B cell (primary cell): Measurements from ENCODE around the gene PTPRN2.

Experiments
- EZH2 ChIP-seq: IDR thresholded peaks from 2 replicates; pipeline ENCODE4 v1.6.1; 2012; ENCODE audit warnings: borderline replicate concordance, low read depth, mild to moderate bottlenecking, moderate library complexity, low read length; ENCODE audit not compliant: insufficient read depth, poor library complexity, severe bottlenecking
- TF ChIP-seq, protein P1 (sequence below): fragments of 200-600 bp; IDR thresholded peaks from one replicate; pipeline ENCODE4 v1.8.0; 2022; ENCODE audit warnings: antibody characterized with exemption, mild to moderate bottlenecking

DNA sequence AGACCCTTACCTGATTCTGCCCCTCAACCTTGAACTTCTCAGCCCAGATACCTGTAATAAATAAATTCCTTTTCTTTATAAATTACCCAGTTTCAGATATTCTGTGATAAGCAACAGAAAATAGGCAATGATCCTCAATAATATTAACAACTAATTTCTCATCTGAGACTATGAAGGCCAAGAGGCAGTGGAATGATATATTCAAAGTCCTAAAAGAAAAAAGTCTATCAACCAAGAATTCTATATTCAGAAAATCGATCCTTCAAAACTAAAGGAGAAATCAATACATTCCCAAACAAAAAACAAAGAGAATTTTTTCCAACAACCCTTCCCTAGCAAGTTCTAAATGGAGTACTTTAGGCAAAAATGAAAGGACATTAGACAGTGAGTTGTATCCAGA lies 279.6 kb downstream of the PTPRN2 start:
- TF ChIP-seq, protein P1, sequence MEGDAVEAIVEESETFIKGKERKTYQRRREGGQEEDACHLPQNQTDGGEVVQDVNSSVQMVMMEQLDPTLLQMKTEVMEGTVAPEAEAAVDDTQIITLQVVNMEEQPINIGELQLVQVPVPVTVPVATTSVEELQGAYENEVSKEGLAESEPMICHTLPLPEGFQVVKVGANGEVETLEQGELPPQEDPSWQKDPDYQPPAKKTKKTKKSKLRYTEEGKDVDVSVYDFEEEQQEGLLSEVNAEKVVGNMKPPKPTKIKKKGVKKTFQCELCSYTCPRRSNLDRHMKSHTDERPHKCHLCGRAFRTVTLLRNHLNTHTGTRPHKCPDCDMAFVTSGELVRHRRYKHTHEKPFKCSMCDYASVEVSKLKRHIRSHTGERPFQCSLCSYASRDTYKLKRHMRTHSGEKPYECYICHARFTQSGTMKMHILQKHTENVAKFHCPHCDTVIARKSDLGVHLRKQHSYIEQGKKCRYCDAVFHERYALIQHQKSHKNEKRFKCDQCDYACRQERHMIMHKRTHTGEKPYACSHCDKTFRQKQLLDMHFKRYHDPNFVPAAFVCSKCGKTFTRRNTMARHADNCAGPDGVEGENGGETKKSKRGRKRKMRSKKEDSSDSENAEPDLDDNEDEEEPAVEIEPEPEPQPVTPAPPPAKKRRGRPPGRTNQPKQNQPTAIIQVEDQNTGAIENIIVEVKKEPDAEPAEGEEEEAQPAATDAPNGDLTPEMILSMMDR, result no peak
- no peak for TF ChIP-seq EZH2
